Adipose tissue (tissue), 3 donors: ENCODE data around the gene ITLN2. TPM values are rescaled to one million over a fixed set of nuclear protein-coding genes. Genes with fewer than 3 reads are reported as not detected.
"Not testable (repeated sequence)": the region's sequence is repeated elsewhere in the genome, so short reads cannot be mapped to it uniquely, and the experiment has no call there.

Experiments used
- H3K27ac ChIP-seq: one replicate; pipeline ENCODE4 v1.5.1; 2013; ENCODE audit warnings: low read depth, low read length
- WGBS, 3 donors: extraction: QIAGEN DNeasy Blood & Tissue Kit; methylation state at CpG; one replicate each; pipeline ENCODE4 v1.1.7; 2013; 5-methylcytosine and 5-hydroxymethylcytosine counted together
- polyA plus RNA-seq, 3 donors: library from polyadenylated mRNA; stranded (reverse); fragments of 200-250 nt; gene quantifications; one replicate each; pipeline ENCODE4 v1.2.3, GENCODE V29; 2013
- donor health status: healthy with polysubstance abuse.
- donor health status: Bipolar disorder and iron deficiency.
- donor health status: healthy.

ITLN2 gene
- polyA plus RNA-seq, 3 donors = 0.21 to 8.9 (median 0.37) TPM

DNA sequence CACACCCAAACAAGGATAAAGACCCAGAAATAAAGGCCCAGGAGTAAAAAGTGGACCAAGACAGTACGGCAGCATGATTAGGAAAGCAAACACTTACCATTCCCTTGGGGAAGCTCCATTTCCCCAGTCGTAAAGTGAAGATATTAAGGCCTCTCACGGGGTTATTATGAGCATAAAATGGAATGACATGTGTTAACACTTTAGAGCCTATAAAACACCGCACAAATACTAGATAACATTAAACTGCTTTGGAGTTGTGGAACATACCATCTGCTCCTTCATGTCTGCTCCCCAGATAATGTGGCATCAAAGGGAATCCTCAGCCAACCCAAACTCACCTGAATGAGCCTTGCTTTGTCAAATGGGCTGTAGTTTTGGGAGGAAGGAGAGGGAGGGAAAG lies 8.9 kb upstream of the ITLN2 start:
- WGBS, 3 donors = 28 to 58% (median 37%) methylated on average over 4 of the region's 4 CpGs
- H3K27ac ChIP-seq = no peak overlapping the region

DNA sequence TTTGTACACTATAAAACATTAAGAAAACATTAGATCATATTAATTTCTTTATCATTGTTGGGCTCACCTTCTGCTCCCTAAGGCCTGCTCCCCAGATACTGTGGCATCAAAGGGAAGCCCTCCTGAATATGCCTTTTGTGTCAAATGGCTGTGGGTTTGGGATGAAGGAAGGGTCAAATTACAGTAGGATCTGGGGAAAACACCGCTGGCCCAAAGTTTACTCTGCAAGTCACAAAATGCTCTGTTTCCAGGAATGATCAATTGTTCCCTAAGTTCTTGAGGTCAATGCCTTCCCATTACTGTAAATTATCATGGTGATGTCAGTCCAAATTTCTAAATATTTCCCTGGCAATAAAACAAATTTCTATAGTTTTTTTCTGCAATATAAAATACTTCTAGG lies 6.8 kb upstream of the ITLN2 start:
- H3K27ac ChIP-seq = no peak overlapping the region
- 53 to 78% (median 75%) methylated on average over 1 of the region's 1 CpG for whole genome bisulfite sequencing, 3 donors

DNA sequence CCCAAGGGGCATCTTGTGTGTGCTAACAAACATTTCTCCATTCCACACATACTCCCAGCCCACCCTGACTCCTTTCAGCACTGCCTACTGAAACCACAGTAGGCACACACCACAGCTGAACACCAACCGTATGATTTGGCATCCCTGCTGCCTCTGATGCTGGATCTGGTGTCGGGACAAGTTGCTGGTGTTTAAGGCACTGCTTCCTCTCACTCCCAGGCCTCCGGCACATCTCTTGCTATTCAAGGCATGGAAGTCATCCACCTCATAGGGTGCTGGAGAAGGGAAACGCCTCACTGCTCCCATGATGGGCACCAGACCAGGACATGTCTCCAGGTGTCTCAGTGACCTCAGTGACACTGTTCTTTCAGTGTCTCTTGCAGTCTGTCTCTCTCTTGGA lies 2.4 kb upstream of the ITLN2 start:
- 54 to 69% (median 56%) methylated on average over 4 of the region's 4 CpGs for WGBS, 3 donors
- no peak overlapping the region for H3K27ac ChIP-seq

DNA sequence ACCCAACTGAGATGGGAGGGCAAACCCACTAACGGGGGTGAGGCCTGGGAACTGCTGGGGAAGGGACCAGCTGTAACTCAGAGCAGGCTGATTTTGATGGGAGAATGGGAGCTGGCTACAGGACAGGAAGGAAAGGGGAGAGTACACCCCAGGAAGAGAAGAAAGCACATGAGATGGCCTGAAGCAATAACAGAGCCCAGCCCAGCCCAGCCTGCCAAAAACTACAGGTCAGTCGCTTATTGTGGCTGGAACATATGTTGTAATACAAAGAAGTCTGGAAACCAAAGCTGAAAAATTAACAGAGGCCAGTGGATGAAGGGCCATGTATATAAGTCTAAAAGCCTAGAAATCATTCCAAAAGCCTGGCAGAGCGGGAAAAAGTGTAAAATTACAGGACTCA lies 1.6 kb downstream of the ITLN2 start:
- no peak overlapping the region for H3K27ac ChIP-seq
- WGBS, 3 donors = 64 to 72% (median 68%) methylated on average over 3 of the region's 3 CpGs

DNA sequence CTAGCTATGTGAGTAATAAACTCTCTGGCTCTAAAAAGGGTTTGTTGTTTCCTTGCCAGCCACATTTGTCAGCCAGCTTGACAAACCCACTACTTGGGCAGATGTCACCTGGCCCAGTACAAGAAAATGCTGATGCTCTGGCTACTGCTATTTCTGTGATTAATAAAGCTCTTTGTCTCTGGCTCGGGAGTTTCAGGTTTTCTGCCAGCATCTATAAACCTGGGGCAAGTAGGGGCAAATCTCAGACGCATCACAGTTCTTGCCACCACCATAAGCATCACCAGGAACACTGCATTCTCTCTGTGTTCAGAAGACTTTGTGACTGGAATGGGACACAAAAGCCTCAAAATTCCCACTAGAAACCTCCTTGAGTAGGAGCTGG lies 2.5 kb downstream of the ITLN2 start:
- H3K27ac ChIP-seq = no peak overlapping the region

DNA sequence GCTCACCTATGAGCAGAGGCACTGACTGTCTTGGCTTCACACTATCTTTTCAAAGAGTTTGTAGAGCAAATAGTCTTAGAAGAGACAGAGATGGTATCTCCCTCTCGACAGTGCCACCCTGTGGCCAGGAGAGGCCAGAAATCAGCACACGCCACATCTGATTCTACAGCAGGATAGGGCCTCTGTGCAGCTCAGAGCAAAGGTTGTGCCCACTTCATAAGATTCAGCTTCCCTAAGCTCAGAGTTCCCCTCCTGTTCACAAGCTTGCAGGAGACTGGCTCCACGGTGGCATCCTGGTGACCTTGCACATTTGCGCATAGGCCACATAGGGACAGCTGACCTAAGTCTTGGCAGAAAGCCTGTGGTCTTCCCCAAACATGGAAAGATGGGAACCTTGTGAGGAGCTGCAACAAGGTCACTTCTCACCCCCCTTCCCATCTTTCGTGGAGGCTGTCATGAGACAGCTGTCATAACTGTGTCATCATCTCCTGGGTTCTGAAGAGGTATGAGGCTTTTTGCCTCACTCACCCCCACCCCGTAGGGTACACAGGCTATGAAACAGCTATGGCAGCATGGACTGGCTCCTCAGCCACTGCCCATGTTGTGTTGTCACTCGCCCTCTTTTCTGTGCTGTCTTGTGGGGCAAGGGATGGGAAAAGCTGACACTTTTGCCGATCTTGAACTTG lies 3.0 kb downstream of the ITLN2 start:
- H3K27ac ChIP-seq = no peak overlapping the region
- WGBS, 3 donors = 47 to 57% (median 57%) methylated on average over 8 of the region's 8 CpGs

More for the DNA sequence above, 2.5 kb downstream of the ITLN2 start:
- 73 to 89% (median 83%) methylated on average over 2 of the region's 2 CpGs for whole genome bisulfite sequencing, 3 donors

DNA sequence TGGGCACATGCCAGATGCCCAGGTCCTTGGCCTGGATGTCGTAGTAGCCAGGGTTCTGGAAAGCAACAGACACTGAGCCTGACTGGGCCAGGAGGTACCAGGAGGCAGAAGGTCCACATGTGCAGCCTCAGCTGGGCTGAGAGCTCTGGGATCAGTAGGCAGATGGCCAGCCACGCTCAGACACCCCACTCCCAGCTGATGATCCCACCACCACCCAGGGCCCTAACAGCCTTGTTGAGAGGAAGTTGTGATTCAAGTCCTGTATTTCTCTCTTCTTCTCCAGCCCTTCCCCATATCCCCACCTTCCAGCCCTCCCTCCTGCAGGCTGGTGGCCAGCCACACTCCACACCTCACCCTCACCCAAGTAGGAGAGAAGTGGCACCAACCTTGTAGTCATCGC lies 4.0 kb downstream of the ITLN2 start:
- WGBS, 3 donors = 81 to 95% (median 90%) methylated on average over 3 of the region's 3 CpGs

DNA sequence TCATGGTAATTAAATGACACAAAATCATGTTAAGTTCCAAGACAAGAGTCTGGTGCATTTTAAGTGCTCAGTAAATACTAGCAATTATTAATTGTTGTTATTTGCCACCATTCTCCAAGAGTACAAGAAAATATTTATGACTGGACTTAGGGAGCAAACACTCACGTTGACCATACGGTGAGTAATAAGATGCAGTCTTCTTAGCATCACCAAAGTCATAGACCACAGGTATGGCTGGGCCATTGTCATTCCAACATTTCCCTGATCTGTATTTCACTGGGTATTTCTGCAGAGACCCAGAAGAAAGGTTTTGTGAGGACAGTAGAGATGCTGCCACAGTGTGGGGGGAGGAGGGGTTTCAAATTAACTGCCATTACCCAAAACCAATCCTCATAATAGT lies 4.7 kb downstream of the ITLN2 start:
- 81 to 90% (median 88%) methylated on average over 2 of the region's 2 CpGs for WGBS, 3 donors
- no peak overlapping the region for H3K27ac ChIP-seq

More for the DNA sequence above, 4.0 kb downstream of the ITLN2 start:
- H3K27ac ChIP-seq = no peak overlapping the region

DNA sequence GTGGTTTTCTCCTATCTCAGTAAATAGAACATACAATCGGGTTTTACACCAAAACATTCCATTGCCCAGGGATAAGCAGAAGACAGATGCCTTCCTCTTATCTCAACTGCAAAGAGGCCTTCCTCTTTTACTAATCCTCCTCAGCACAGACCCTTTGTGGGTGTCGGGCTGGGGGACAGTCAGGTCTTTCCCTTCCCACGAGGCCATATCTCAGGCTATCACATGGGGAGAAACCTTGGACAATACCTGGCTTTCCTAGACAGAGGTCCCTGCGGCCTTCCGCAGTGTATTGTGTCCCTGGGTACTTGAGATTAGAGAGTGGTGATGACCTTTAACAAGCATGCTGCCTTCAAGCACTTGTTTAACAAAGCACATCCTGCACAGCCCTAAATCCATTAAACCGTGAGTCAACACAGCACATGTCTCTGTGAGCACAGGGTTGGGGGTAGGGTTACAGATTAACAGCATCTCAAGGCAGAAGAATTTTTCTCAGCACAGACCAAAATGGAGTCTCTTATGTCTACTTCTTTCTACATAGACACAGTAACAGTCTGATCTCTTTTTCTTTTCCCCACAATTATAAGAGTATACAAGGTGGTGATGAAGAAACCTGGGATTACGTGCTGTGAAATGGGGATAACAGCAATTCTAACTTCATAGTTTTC lies 5.3 kb downstream of the ITLN2 start:
- WGBS, 3 donors = 47 to 78% (median 50%) methylated on average over 6 to 7 of the region's 7 CpGs
- not testable (repeated sequence) for H3K27ac ChIP-seq

DNA sequence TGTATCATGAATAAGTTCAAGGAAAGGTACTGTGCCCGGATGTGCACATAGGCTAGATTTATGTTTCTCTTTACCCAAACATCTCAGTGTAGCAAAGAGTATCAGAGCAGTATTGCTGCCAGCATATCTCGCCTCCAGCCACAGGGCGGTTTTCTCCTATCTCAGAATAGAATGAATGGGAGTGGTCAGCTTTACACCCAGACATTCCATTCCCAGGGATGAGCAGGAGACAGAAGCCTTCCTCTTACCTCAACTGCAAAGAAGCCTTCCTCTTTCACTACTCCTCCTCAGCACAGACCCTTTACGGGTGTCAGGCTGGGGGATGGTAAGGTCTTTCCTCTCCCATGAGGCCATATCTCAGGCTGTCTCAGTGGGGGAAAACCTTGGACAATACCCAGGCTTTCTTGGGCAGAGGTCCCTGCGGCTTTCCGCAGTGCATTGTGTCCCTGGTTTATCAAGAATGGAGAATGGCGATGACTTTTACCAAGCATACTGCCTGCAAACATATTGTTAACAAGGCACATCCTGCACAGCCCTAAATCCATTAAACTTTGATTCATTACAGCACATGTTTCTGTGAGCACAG lies 7.3 kb downstream of the ITLN2 start:
- not testable (repeated sequence) for H3K27ac ChIP-seq
- 25 to 43% (median 40%) methylated on average over 7 of the region's 7 CpGs for WGBS, 3 donors

DNA sequence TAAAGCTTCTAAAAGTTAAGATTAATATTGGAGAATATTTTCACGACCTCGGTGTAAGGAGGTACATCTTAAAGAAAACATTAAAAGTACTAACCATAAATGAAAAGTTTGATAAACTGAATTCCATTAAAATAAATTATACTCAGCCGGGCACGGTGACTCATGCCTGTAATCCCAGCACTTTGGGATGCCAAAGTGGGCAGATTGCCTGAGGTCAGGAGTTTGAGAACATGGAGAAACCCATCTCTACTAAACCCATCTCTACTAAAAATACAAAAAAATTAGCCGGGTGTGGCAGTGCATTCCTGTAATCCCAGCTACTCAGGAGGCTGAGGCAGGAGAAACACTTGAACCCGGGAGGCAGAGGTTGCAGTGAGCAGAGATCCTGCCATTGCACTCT lies 8.7 kb downstream of the ITLN2 start:
- 81 to 90% (median 84%) methylated on average over 6 of the region's 6 CpGs for WGBS, 3 donors
- not testable (repeated sequence) for H3K27ac ChIP-seq

DNA sequence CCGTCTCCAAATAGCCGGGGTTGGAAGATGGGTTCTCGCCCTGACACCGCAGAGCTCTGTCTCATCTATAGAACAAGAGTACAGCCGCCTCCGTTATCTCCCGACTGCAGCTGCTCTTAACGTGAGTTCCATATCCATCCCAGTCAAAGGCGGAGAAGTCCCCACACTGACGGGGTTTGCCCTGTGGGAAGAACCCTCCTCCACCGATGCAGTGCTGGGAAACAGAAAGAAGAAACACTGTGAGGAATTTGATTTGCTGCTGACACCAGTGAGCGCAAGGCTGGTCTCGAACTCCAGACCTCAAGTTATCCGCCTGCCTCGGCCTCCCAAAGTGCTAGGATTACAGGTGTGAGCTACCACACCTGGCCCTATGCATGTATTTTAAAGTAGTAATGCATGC lies 9.5 kb downstream of the ITLN2 start:
- WGBS, 3 donors = 82 to 92% (median 88%) methylated on average over 15 of the region's 15 CpGs
- no peak overlapping the region for H3K27ac ChIP-seq

DNA sequence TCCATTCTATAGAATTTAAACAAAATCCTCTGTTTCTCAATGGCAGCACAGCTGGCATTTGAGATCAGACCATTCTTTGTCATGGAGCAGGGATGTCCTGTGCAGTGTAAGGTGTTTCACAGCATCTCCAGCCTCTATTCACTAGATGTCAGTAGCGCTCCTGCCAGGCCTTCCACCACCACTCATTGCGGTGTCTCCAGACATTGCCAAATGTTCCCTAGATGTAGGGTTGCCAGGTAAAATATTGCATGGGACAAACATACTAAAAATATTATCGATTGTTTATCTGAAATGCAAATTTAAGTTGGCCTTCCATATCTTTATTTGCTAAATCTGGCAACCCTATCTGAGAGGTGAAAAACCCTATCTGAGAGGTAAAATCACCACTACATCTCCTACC lies 11.7 kb downstream of the ITLN2 start:
- WGBS, 3 donors = 69 to 91% (median 86%) methylated on average over 3 of the region's 3 CpGs
- no peak overlapping the region for H3K27ac ChIP-seq

DNA sequence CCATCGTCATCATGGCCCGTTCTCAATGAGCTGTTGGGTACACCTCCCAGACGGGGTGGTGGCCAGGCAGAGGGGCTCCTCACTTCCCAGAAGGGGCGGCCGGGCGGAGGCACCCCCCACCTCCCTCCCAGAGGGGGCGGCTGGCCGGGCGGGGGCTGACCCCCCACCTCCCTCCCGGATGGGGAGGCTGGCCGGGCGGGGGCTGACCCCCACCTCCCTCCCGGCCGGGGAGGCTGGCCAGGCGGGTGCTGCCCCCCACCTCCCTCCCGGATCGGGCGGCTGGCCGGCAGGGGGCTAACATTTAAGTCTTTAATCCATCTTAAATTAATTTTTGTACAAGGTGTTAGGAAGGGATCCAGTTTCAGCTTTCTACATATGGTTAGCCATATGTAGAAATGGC lies 17.9 kb downstream of the ITLN2 start:
- not testable (repeated sequence) for H3K27ac ChIP-seq
- 91 to 97% (median 92%) methylated on average over 17 to 19 of the region's 19 CpGs for WGBS, 3 donors

DNA sequence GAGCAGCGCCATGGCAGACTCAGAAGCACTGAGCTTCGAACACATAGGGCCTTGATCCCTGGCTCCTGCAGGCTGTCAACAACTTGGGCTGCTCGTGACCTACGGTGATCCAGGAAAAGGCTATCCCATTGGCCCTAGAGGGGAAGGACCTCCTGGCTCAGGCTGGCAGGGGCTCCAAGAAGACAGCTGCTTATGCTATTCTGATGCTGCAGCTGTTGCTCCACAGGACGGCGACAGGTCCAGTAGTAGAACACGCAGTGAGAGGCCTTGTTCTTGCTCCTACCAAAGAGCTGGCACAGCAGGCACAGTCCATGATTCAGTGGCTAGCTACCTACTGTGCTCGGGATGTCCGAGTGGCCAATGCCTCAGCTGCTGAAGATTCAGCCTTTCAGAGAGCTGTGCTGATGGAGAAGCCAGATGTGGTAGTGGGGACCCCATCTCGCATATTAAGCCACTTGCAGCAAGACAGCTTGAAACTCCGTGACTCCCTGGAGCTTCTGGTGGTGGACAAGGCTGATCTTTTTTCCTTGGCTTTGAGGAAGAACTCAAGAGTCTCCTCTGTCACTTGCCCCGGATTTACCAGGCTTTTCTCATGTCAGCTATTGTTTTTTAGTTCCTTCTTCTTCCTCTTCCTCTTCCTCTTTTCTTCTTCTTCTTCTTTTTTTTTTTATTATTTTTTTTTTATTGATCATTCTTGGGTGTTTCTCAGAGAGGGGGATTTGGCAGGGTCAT lies 18.9 kb downstream of the ITLN2 start:
- WGBS, 3 donors = 83 to 86% (median 84%) methylated on average over 12 of the region's 12 CpGs
- no peak overlapping the region for H3K27ac ChIP-seq

DNA sequence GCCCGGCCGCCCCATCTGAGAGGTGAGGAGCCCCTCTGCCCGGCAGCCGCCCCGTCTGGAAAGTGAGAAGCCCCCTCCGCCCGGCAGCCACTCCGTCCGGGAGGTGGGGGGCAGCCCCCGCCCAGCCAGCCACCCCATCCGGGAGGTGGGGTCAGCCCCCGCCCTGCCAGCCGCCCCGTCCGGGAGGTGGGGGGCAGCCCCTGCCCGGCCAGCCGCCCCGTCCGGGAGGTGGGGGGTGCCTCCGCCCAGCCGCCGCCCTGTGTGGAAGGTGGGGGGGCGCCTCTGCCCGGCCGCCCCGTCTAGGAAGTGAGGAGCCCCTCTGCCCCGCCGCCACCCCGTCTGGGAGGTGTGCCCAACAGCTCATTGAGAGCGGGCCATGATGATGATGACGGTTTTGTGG lies 21.3 kb downstream of the ITLN2 start:
- WGBS, 3 donors = 92 to 97% (median 95%) methylated on average over 25 to 31 of the region's 31 CpGs
- H3K27ac ChIP-seq = not testable (repeated sequence)

DNA sequence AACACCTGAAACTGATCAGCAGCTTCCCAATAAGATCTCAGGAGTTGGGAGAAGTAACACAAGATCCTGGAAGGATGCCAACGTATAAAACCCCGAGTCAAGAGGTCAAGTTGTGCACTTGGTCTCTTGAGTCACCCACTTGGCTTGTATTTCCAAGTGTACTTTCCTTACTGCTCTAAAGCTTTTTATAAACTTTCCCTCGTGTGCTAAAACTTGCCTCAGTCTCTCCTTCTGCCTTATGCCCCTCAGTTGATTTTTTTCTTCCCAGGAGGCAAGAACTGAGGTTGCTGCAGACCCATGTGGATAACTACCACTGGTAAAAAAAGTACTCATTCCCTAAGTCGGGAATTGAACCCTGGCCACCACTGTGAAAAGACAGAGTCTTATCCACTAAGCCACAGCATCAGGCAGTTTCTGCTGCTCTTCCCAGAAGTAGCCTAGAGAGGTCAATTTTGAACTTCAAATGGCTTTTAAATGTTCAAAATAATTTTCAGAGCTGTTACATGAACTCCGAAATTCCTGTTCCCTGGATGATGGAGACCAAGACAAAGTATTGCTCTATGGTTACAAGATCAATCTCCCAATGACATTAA lies 28.9 kb downstream of the ITLN2 start:
- 53 to 73% (median 68%) methylated on average over 5 of the region's 5 CpGs for WGBS, 3 donors
- H3K27ac ChIP-seq = no peak overlapping the region

DNA sequence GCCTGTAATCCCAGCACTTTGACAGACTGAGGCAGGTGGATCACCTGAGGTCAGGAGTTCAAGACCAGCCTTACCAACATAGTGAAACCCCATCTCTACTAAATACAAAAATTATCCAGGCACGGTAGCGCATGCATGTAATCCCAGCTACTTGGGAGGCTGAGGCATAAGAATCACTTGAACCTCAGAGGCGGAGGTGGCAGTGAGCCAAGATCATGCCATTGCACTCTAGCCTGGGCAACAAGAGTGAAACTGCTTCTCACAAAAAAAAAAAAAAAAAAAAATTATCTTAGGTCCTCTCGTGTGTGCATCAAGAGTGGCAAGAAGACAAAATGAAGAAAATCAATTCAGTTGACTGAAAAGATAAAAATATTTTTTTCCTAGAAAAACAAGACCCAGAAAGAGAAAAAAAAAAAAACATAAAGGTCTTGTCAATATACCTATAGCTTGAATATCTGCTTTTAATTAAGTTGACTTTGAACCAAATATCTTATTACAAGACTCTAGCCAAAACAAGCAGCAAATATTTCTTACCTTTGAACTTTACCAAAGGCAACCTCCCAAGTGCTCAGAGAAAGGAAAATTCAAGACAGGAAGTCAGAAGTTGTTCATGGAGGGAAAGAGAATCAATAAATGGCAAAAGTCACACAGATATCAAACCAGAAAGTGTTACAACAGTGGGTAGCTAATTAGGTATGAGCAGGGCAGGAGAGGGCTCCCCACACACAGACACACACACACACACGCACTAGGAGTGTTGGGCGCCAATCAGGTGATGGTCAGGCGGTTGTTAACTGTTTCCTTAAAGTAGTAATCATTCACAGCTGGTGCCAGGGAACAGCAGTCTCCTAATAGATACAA lies 29.6 kb downstream of the ITLN2 start:
- 59 to 94% (median 86%) methylated on average over 7 of the region's 7 CpGs for WGBS, 3 donors
- no peak overlapping the region for H3K27ac ChIP-seq
